ENCODE measurements around the gene KDM8.

The KDM8 gene

GRCh38 chr16:27225536-27226360, 22.4 kb downstream of the KDM8 start:
- DNase-seq (ENCODE audit: insufficient read length, low spot score) = peak; percentile 60
- TF ChIP-seq, protein P1, sequence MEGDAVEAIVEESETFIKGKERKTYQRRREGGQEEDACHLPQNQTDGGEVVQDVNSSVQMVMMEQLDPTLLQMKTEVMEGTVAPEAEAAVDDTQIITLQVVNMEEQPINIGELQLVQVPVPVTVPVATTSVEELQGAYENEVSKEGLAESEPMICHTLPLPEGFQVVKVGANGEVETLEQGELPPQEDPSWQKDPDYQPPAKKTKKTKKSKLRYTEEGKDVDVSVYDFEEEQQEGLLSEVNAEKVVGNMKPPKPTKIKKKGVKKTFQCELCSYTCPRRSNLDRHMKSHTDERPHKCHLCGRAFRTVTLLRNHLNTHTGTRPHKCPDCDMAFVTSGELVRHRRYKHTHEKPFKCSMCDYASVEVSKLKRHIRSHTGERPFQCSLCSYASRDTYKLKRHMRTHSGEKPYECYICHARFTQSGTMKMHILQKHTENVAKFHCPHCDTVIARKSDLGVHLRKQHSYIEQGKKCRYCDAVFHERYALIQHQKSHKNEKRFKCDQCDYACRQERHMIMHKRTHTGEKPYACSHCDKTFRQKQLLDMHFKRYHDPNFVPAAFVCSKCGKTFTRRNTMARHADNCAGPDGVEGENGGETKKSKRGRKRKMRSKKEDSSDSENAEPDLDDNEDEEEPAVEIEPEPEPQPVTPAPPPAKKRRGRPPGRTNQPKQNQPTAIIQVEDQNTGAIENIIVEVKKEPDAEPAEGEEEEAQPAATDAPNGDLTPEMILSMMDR (IDR thresholded peaks at IDR 0.05; ENCODE audit: insufficient read depth, missing control alignments) = no peak
- FAIRE-seq = no peak

- FAIRE-seq (no peak), DNase-seq (ENCODE audit: insufficient read length, low spot score) (no peak)
- TF ChIP-seq, protein P1 (IDR thresholded peaks at IDR 0.05; ENCODE audit: insufficient read depth, missing control alignments) = no peak
Observed at GRCh38 chr16:27226476-27226875, 23.1 kb downstream of the KDM8 start.

DNA sequence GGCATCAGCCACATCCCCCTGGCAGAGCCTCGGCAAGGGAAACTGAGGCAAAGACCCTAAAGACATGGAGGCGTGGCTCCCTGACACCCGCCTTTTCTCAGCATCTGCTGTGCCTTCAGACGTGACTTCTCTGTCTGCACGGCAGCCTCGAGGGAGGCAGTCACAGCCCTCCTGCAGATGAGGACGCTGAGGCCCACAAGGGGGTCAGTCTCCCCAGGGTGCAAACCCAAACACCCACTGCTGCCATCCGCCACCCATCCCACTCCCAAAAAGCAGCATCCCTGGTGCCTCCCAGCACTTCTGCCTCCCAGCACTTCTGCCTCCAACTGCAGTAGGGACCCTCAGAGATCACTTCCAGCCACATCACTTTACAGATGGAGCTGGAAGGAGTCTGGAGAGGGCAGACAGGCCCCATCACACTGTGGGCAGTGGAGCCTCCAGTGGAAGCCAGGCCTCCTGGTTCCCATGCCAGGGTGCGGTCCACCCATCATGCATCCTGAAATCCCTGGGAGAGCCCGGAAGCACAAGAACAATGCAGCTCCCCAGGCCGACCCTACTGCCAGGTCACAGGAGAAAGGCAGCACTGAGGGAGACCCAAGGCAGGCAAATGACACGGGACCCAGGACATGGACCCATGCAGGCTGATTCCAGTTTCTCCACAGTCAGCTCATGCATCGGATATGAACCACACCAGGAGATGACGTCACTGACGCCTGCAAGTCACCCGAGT, 23.8 kb downstream of the KDM8 start:
- TF ChIP-seq, protein P1 (IDR thresholded peaks at IDR 0.05; ENCODE audit: insufficient read depth, missing control alignments) = no peak

GRCh38 chr16:27228045-27228444, 24.7 kb downstream of the KDM8 start:
- TF ChIP-seq, protein P1 (IDR thresholded peaks at IDR 0.05; ENCODE audit: insufficient read depth, missing control alignments) = no peak
- DNase-seq (ENCODE audit: insufficient read length, low spot score) = no peak
- FAIRE-seq = no peak

More for the DNA sequence above, 23.8 kb downstream of the KDM8 start:
- FAIRE-seq (no peak), DNase-seq (ENCODE audit: insufficient read length, low spot score) (no peak)

GRCh38 chr16:27228621-27229501, 25.5 kb downstream of the KDM8 start:
- DNase-seq (ENCODE audit: insufficient read length, low spot score) = no peak
- TF ChIP-seq, protein P1 (IDR thresholded peaks at IDR 0.05; ENCODE audit: insufficient read depth, missing control alignments) = no peak
- FAIRE-seq = no peak

GRCh38 chr16:27229891-27230470, 26.7 kb downstream of the KDM8 start:
- TF ChIP-seq, protein P1 (IDR thresholded peaks at IDR 0.05; ENCODE audit: insufficient read depth, missing control alignments) = no peak
- no peak for FAIRE-seq
- DNase-seq (ENCODE audit: insufficient read length, low spot score) = no peak
